NCI-H748 treated with DMSO at 0.1 percent for 48 hours (cell line): ENCODE measurements around the gene C16orf74.

ENCODE experiments used
- DNase-seq: peaks from one replicate; lab custom pipeline; 2025; lab: John Stamatoyannopoulos, UW

C16orf74 gene

DNA sequence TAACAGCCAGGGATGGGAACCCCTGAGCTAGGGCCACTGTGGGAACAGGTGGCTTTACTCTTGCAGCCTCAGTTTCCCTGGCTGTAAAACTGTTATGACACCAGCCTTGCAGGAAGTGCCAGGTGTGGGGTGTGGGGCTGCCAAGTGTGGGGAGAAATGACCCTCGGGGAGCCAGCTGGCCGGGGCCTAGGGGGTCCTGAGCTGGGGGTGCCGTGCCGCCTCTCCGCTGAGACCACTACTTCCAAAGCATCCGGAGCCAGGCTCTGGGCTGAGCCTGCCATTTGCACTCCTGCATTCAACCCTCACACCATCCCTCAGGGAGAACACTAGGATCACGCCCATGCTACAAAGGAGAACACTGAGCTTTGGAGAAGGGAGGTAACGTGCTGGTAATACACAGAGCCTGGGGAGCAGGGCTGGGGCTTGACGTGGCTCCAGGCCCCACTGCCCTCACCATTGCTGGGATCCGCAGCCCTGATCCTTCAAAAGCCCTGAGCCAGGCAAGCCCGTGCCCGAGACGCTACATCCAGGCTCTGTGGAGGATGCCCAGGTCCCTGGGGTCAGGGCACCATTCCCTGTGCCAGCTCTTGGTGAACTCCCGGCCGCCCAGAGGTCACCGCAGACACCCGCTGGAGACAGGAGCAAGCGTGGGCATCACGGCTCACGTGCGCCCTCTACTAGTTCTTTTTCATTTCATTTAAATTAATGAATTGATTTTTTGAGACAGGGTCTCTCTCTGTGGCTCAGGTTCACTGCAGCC lies 33.3 kb downstream of the C16orf74 start:
- peak; percentile 37 for DNase-seq

DNA sequence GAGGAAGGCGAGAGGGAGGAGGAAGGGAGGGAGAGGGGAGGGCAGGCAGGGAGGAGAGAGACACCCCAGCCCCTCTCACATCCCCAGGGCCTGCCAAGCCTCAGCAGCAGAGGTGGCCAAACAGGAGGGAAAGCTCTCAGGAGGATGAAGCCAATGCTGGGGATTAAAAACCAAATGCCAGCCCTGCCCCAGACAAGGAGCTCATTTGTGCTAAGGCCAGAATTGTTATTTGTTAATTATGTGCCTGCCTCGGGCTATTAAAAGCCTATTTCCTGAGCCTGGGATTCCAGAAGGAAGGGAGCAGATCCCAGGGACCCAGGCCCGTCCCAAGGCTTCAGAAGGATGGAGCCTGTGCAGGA lies 34.2 kb downstream of the C16orf74 start:
- no peak for DNase-seq

DNA sequence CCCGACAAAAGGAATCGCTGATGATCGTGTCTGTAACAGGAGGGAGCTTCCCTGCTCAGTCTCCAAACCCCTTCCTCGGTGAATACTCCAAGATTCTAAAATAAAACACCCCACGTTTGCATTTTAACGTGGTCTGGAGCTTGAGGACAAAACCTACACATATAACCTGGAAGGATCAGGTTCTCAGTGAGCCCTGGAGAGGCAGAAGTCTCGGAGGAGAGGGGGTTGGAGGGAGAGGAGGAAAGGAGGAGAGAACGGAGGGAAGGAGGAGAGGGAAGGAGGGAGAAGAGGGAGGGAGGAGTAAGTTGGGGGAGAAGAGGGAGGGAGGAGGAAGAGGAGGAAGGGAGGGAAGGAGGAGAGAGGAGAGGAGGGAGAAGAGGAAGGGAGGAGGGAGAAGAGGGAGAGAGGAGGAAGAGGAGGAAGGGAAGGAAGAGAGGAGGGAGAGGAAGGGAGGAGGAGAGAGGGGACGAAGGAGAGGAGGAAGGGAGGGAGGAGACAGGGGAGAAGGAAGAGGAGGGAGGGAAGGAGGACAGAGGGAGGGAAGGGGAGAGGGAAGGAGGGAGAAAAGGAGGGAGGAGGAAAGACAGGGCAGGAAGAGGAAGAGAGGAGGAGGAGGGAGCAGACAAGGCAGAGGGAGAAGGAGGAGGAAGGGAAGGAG lies 34.7 kb downstream of the C16orf74 start:
- DNase-seq: no peak

DNA sequence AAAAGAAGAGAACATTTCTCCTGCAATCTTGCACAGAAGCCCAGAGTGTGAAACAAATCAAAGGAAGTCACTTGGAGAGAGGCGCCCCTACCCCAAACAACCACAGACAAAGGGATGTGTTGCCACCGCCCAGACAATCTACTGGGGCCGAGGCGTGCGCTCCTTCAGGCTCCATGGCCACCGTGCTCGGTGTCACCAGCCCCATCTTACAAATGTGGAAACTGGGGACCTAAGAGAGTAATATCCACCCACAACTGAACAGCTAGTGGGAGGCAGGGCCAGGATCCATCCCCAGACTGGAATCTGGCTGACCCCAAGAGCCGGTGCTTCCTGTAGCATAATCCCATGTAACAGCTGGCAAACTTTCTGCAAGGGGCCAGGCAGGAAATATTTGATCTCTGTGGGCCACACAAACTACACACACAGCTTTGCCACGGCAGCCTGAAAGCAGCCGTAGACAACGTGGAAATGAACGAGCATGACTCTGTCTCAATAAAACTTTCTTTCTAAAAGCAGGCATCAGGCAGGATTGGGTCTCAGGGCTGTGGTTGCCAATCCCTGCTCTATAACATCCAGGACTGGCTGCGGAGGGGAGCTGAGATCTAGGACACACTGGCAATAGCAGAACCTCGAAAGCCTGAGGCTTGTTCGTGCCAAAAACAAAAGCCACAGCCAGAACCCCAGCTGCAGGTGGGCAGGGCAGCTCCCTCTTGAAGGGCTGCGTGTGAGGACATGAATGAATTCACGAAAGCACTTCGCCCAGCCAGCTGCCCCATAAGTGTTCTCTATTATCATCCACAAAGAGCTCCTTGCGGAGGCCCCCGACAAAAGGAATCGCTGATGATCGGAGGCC lies 35.5 kb downstream of the C16orf74 start:
- DNase-seq: peak; percentile 69

DNA sequence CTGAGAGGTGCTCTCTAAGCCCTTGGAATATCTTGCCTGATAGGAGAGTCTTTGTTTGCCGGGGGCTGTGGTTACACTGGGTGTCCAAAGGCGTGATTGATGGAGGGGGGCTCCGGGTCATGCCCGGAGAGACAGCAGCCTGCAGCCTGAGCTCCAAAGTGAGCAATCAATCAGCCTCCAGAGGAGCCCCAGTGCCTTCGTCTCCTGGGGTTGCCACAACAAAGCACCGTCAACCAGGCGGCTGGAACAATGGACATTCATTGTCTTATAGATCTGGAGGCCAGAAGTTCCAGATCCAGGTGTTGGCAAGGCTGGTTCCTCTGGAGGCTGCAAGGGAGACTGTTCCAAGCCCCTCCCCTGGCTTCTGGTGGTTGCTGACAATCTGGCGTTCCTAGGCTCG lies 38.1 kb downstream of the C16orf74 start:
- no peak for DNase-seq

DNA sequence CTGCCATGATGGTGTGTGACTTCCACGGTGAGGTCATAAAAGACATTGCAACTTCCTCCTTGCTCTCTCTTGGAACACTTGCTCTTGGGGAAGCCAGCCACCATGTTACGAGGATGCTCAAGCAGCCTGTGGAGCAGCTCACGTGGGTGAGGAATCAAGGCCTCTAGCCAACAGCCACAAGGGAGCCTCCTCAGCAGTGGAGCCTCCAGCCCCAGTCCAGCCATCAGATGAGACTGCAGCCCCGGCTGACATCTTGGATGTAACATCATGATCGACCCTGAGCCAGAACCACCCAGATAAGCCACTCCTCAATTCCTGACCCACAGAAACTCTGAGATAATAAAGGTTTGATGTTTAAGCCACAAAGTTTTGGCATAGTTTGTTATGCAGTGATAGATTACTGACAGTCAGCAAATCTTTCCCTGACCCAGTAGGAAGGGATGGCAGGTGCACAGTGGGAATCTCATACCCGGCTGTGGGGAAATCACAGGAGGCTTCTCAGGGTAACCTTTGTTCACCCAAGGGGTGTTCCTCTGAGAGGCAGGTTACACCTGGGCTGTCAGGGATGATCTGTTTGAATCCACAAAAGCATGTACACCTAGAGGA lies 38.8 kb downstream of the C16orf74 start:
- no peak for DNase-seq

DNA sequence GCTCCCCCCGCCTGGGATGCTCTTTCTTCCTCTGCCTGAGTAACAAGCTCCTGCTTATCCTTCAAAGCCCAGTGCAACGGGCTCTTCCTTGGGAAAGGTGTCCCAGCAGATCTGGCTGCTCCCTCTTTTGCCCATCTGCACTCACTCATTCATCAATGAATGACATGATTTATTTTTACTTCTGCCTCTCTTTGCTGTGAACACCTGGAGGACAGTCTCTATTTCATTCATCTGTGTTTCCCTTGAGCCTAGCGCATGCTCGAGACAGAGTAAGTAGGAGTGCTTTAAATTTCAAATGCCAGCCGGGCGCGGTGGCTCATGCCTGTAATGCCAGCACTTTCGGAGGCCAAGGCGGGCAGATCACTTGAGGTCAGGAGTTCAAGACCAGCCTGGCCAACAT lies 40.2 kb downstream of the C16orf74 start:
- DNase-seq: no peak

DNA sequence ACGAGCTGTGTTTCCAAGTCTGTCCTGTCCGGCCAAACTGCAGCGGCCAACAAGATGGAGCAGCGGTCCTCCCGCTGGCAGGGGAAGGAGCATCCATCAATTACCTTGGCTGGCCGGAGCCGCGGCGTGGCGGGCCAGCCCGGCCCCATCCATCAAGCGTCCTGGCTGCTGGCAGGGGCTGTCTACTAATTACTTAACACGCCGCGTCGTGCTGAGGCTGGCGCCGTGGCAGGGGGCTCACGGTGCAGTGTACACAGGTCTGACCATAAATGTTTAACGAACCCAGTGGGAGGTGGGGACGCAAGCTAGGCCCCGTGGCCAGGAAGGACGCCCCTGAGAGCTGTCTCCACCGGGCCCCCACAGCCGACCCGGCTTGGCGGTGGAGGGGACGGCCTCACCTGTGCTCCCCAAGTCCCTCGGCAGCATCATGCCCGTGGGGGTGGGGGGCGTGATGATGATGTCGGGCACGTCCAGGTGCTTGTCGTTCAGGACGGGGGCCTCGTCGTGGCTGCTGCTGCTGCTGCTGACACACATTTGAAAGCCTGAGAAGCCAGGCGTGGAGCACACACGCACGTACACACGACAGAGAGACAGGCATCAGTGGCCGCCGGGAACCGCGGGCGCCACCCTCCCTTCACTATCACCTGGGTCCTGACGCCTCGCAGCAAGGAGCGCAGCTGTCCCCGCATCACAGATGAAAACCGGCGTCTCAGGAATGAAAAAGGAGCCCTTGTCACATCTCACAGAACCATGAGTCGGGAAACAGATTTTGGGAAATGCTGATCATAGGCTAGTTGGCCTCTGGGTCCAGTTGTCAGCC lies 40.9 kb downstream of the C16orf74 start:
- DNase-seq: peak; percentile 50

DNA sequence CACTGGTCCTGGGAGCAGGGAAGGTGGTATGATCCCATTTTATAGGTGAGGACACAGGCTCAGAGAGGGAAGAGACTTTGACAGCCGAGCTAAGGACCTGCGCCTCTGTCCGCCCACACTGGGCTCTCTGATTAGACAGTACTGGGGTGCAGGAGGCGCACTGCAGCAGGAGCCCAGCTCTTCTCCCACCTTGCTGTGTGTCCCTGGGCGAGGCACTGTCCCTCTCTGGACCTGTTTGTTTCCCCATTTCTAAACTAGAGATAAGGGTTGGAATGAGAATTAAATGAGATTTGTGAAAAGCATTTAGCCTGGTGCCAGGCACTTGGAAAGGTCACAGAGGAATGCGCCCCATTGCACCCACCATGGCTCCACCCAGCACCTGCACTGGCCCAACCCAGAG lies 42.6 kb downstream of the C16orf74 start:
- DNase-seq: no peak

DNA sequence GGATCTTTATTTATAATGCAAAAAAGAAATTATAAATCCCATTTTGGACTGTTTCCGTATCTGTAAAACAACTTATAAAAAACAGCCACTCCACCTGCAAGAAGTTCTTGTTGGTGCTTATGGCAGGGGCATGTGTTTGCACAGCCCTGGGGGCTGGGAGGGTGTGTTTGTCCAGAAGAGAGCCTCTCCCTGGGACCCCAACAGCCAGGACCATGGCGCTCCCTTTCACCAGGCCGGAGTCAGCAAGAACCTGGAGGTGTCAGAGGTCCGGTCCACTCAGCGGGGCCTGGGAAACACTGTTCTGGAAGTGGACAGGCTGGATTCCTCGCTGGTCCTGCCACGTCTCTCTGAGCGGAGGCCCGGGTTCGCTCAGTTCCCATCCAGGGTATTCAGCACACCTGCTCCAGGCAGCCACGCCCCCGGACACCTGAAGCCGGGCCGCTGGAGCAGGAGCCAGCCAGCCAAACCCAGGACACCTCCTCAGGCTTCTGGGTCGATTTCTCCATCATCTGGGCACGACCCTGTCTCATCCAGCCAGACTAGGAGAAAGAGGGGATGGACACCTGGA lies 43.3 kb downstream of the C16orf74 start:
- DNase-seq: no peak

DNA sequence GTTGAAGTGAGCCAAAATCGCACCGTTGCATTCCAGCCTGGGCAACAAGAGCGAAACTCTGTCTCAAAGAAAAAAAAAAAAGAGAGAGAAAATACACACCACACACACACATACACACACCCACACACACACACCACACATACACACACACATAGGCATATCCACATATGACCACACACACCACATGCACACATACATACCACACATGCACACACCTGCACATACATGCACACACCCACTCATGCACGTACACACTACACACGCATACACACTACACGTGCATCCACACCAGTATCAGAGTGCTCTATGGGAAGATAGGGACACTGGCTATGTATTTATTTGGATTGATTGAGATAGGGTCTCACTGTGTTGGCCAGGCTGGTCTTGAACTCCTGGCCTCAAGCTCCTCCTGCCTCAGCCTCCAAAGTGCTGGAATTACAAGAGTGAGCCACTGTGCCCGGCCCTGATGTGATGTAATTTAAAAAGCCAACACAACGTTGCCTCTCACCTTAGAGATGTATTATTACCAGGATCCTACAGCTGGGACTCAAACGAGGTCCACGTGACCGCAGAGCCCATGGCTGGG lies 44.4 kb downstream of the C16orf74 start:
- DNase-seq: no peak

DNA sequence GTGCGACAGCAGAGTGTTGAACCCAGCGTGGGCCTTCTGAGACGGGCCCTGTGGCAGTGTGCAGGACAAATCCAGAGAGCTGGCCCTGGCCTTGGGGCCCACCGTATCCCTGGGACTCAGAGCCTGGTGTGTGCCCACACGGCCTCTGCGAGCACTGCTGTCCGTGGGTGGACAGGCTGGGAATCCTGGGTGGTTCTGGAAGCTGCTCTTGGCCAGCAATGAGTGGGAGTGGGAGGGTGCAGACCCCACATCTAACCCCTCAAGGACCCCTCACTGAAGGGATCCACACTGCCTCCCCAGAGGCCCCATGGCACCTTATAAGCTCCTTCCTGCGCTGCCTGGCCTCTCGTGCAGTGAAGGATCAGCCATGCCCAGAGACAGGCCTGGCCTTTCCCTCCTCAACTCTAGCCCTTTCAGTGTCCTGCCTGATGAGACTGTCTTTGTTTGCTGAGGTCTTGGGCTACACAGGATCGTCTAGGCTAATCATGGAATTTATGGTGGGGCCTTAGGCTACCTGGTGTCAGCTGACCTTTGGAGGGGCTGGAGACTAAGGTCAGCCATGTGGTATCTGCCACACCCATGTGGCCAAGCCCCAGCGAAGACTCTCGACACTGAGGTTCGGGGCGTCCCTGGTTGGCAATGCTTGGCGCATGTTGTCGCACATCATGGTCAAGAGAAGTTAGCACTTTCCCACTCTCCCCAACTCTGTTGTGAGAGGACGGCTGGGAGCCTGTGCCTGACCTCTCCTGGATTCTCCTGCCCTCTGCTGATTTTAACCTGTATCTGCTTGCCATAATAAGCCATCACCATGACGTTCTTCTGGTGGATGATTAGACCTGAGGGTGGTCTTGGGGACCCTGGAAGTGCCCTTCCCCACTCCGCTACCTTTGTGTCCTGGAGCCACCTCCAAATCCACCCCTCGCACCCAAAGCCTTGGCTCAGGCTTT lies 45.7 kb downstream of the C16orf74 start:
- DNase-seq: no peak

DNA sequence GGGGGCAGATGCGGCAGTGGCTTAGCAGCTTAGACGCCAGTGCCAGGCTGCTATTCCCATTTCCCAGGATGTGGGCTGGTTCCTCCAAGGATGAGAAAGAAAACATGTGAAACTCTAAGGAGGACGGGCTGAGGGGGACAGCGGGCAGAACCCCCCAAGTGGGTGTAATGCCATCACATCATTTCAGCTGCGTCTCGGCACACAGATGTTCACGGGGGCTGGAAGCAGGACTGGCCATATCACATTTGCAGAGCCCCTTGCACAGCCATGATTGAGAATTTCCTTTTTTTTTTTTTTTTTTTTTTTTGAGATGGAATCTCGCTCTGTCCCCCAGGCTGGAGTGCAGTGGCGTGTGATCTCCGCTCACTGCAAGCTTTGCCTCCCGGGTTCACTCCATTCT lies 46.9 kb downstream of the C16orf74 start:
- DNase-seq: no peak

DNA sequence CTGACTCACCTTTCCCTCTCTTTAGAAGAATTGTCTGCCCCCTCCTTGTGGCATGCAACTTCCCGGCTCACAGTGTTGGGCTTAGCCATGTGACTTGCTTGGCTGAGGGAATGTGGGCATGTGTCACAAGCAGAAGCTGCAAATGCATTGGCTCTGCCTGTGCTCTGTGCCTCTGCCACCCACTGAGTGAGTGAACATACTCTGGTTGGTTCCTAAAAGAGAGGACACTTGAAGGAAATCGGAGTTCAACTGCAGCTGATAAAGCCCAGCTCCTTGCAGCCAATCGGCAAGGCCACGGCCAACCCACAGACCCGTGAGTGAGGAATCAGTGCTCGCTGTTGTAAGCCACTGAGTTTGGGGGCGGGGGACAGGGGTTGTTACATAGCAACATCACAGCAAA lies 51.3 kb downstream of the C16orf74 start:
- DNase-seq: no peak

DNA sequence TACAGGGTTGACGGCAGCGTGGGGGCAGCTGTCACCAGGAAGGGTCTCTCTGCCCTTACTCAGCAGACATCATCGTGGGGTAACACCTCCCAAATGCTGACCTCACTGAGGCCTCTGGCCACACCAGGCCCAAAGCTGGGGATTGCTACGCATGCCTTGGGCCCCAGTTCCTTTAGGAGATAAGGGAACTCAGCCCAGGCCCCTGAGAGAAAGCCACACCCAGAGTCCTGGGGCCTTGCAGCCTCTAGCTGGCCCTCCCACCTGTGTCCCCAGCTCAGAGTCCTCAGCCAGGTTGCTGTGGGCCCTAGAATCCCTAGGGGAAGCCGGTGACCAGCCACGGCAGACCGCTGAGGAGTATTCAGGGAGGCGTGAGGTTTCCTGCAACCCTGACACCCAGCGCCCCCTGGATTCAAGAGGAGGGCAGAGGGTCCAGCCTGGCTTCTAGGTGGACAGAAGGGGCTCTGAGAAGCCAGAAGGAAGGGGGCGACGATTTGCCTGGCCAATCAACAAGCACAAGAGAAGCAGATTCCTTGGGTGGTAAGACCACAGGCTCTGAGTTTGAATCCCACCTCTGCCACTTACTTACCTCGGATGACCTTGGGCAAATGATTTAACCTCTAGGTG lies 51.8 kb downstream of the C16orf74 start:
- no peak for DNase-seq

DNA sequence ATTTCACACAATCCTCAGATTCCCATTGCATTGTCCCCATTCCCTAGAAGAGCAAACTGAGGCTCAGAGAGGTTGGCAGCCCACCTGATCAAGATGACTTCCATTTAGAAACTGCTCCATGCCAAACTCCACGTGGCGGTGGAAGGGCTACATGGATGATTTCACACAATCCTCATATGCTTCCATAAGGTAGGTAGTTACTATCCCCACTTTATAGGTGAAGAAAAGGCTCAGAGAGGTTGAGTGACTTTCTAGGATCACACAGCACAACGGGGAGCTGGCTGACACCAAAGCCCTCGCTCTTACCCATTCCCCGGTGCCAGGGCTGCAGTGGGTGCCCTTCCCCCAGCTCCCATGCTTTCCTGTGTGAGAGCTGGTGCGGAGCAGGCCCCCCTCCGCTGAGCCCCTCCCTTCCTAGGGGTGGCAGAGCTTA lies 52.4 kb downstream of the C16orf74 start:
- DNase-seq: no peak

DNA sequence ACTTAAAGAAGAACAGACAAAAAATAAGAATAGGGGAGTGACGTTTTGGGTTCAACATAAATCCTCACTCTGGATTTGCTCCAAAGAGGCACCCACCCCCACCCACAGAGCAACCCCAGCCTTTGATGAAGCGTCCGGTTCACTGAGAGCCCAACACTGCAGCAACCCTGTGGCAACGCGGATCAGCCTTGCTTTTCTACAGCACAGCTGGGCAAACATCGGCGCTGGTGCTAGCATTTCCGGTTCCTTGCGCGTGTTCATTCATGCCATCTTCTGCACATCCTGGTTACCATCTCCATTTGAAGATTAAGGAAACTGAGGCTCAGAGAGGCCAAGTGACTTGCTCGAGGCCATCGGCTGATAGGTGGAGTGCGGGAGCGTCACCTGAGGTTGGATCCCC lies 53.5 kb downstream of the C16orf74 start:
- no peak for DNase-seq

DNA sequence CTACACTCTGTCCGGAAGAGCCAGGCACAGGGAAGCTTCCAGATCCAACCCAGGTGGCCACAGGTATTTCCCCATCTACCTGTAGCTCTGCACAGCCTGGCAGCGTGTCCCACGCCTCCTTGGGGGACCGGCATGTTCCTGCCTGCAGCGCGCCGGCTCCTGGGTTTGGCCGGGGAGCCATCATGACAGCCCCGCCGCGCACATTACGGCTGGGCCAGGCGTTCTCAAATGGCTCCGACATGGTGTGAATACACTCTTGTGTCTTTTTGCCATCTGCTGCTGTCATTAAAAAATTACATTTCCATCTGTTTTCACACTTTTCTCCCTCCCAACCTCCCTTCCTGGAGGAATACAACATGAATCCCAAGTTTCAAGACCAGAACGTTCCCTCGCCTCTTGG lies 54.1 kb downstream of the C16orf74 start:
- no peak for DNase-seq
